Measurements from ENCODE around the gene VTN.

VTN gene

GRCh38 chr17:28320215-28321061, 49.7 kb downstream of the VTN start:
- DNase-seq (ENCODE audit: low read depth) = no peak

DNA sequence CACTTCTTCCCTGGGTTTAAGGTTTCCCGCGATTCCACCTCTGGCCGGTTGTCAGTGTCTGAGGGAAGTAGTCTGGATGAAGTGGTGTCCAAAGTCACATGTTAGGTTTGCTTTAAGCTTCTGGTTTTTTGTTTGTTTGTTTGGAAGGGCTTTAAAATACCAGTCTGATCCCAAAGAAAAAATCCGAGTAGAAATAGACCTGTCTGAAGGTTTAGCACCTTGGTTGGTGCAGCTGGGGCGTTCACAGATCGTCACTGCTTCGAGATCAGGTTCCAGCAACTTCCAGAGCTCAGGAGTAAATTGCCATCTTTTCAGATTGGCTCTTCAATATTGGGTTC, 50.5 kb downstream of the VTN start:
- DNase-seq (ENCODE audit: low read depth) = no peak

DNA sequence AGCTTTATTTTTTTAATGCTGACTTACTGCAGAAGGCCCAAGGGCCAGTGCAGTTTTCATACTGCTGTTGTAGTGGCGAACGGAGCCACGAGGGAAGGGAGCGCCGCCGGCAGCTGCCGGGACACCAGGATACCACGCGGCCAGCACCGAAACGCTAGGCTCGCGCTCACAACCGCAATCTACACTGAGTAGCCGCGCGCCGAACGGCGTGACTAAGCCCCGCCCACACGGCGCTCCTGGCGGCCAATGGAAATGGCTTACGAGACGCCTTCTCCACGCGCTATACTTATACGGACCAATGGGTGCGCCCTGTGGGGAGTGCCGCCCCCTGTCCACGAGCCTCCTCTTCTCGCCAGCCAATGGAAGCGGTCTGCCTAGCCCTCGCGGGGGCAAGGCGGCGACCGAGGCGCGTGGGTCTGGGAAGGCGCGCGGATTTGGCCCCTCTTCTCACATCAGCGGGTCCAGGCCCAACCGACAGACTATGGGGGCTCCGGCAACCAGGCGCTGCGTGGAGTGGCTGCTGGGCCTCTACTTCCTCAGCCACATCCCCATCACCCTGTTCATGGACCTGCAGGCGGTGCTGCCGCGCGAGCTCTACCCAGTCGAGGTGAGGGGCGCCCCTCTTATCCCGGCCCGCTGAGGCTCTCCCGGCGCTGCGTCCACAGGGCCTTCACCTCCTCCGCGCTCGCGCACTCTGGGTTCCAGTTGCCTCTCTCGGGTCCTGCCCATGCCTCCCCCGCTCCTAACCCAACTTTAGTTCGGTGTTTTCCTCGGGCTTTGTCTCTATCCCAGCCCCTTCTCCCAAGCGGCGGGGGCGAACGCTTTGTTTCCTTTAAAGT, 51.1 kb downstream of the VTN start, which contains the start of gene TMEM97:
TSS of gene TMEM97 (plus strand) at position 442 of the 839 bp plus-strand sequence. CDS start at position 482, 40 bp downstream.
- DNase-seq (ENCODE audit: low read depth) = peak; percentile 89

GRCh38 chr17:28317966-28318758, 51.9 kb downstream of the VTN start:
- DNase-seq (ENCODE audit: low read depth) = no peak

All from stimulated activated CD8-positive, alpha-beta memory T cell treated with anti-CD3 and anti-CD28 coated beads, Interleukin-12 subunit alpha, Interleukin-12 subunit beta, amount 100 ng/mL, for 4 hours (primary cell).